ENCODE measurements around the gene MYB.

GRCh38 chr6:135268263-135268662 lies 87.2 kb downstream of the MYB start:
- no peak for TF ChIP-seq POLR2A (IDR thresholded peaks at IDR 0.05; ENCODE audit: borderline replicate concordance, extremely low read depth, insufficient read depth, insufficient read length)
- TF ChIP-seq CTCF (IDR thresholded peaks at IDR 0.05 in 2 of 3, conservative IDR thresholded peaks at IDR 0.05 in 1 of 3; ENCODE audit: borderline replicate concordance in 1 of 3, insufficient read depth in 1 of 3, low read depth in 2 of 3, low read length in 2 of 3), result no peak
- no peak for TF ChIP-seq ZNF274 (IDR thresholded peaks at IDR 0.05; ENCODE audit: low read depth, low read length)
- TF ChIP-seq TCF7L2 (IDR thresholded peaks at IDR 0.05; ENCODE audit: borderline replicate concordance, extremely low read depth, insufficient read depth, insufficient read length), result no peak
- TF ChIP-seq JUND (IDR thresholded peaks at IDR 0.05), result no peak
- TF ChIP-seq SIN3A (IDR thresholded peaks at IDR 0.05; ENCODE audit: low read depth), result no peak
- no peak for TF ChIP-seq ATF3 (IDR thresholded peaks at IDR 0.05)
- TF ChIP-seq ZBTB33 (IDR thresholded peaks at IDR 0.05; ENCODE audit: extremely low read depth, insufficient replicate concordance, low read length), result no peak
- no peak for TF ChIP-seq REST (IDR thresholded peaks at IDR 0.05; ENCODE audit: low read depth)
